ENCODE data around the gene DCDC1. TPM values are rescaled to one million over a fixed set of nuclear protein-coding genes. Genes with fewer than 3 reads are reported as not detected.

Gene DCDC1
- total RNA-seq, 1 donor from 2014 or later, result 2.6 TPM

DNA sequence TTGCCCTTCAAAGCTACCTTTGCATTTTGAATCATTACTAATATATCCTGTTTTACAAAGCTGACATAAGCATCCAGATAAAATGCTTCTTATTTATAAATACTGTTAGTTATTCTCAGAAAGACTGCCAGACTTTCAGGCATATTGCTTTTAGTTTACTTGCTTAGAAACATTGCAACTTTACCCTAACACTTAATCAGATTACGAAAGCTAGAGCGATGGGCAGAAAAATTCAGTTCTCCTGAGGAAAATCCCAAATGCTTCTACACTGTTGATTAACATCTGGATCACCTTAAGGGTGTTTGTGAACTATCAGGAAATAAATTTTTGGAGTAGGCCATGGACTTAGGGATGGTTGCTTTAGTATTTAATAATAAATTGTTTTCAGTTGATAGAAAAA, 493.7 kb downstream of the DCDC1 start:
- Mint-ChIP-seq H3K4me3 (no peak overlapping the region), H3K27me3 (ENCODE audit: low read depth) (no peaks in the 10 kb centered on the region), H3K9me3 (no peaks in the 10 kb centered on the region), H3K27ac (ENCODE audit: unreplicated experiment) (no peak overlapping the region), H3K4me1 (no peaks in the 10 kb centered on the region), H3K36me3 (ENCODE audit: low read depth) (no peaks in the 10 kb centered on the region)
- TF ChIP-seq, protein P1, sequence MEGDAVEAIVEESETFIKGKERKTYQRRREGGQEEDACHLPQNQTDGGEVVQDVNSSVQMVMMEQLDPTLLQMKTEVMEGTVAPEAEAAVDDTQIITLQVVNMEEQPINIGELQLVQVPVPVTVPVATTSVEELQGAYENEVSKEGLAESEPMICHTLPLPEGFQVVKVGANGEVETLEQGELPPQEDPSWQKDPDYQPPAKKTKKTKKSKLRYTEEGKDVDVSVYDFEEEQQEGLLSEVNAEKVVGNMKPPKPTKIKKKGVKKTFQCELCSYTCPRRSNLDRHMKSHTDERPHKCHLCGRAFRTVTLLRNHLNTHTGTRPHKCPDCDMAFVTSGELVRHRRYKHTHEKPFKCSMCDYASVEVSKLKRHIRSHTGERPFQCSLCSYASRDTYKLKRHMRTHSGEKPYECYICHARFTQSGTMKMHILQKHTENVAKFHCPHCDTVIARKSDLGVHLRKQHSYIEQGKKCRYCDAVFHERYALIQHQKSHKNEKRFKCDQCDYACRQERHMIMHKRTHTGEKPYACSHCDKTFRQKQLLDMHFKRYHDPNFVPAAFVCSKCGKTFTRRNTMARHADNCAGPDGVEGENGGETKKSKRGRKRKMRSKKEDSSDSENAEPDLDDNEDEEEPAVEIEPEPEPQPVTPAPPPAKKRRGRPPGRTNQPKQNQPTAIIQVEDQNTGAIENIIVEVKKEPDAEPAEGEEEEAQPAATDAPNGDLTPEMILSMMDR (conservative IDR thresholded peaks at IDR 0.05), result no peak
- DNase-seq (ENCODE audit: low read depth, low spot score), result no peak

DNA sequence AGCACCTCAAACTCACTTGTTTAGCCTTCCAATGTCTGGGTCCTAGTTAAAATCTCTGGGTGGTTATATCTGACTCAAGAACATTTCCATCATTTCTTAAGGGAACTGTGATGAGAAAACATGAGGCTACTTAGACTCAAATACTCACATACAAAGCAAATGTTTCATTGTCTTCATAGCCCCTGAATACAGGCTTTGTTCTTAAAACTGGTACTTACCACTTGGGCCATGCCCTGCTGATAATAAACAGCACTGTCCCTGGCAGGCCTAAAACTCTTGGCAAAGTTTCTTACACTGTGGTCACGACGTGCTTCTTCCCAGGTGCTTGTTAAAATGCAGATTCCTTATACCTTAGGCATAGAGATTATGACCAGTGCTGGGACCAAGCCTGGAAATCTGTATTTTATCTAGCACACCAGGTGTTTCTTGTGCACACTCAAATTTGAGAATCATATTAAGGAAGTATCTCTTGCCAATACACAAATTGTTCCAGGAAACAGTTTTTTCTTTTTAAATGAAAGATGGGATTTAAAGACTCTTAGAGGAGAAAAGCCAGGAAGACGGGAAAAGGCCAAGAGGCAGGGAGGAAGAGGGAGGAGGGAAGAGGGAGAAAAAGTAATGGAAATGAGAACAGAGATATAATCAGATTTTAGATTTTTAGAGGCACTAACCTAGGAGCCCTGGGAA, 495.5 kb downstream of the DCDC1 start:
- no peak for DNase-seq (ENCODE audit: low read depth, low spot score)
- Mint-ChIP-seq H3K27ac (ENCODE audit: unreplicated experiment) (no peak overlapping the region), H3K9me3 (no peaks in the 10 kb centered on the region), H3K27me3 (ENCODE audit: low read depth) (no peaks in the 10 kb centered on the region), H3K4me1 (no peaks in the 10 kb centered on the region), H3K4me3 (no peak overlapping the region), H3K36me3 (ENCODE audit: low read depth) (no peaks in the 10 kb centered on the region)
- TF ChIP-seq, protein P1 (conservative IDR thresholded peaks at IDR 0.05), result no peak

DNA sequence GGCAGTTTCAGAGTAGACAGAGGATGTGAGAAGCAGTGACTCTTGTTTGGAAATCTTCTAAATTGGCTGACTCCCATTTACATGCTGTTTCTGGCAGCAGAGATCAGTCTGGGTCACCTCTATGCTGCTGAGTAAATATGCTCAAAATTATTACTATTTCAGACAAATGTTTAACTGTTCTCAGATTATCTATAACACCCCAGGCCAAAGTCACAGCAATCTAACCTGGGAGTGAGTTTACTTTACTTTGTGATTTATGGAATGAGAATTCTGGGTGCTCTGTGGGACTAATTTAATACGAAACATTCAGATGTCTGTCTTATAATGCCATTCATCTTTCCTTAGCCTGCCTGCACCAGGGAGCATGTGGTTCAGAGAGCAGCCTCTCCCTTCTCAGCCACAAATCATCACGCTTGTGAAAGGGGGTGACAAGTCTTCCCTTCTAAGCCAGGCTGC, 500.9 kb downstream of the DCDC1 start:
- DNase-seq (ENCODE audit: low read depth, low spot score), result no peak
- Mint-ChIP-seq H3K27me3 (ENCODE audit: low read depth) (no peaks in the 10 kb centered on the region), H3K27ac (ENCODE audit: unreplicated experiment) (no peak overlapping the region), H3K4me1 (no peaks in the 10 kb centered on the region), H3K9me3 (no peaks in the 10 kb centered on the region), H3K36me3 (ENCODE audit: low read depth) (no peaks in the 10 kb centered on the region), H3K4me3 (no peak overlapping the region)
- TF ChIP-seq, protein P1 (conservative IDR thresholded peaks at IDR 0.05), result no peak

DNA sequence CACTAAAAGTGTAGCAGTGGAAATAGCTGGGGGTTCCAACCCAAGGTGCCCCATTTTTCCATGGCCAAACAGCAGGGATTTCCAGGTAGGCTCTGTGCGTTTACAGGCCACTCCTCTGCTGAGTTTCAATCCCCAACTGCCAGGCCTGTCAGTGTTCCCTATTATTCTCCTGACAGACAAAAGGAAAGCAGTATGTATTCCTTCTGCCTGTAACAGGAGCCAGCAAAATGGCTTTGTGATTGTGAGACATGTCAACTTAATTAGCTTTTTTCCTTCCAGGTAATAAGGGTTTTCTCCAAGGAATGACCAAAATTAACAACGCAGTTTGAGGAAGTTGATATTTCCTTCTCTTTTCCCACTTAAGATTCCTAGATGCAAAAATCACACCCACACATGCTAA, 506.3 kb downstream of the DCDC1 start:
- H3K36me3 Mint-ChIP-seq (ENCODE audit: low read depth), result no peaks in the 10 kb centered on the region
- H3K27ac Mint-ChIP-seq (ENCODE audit: unreplicated experiment), result no peak overlapping the region

DNA sequence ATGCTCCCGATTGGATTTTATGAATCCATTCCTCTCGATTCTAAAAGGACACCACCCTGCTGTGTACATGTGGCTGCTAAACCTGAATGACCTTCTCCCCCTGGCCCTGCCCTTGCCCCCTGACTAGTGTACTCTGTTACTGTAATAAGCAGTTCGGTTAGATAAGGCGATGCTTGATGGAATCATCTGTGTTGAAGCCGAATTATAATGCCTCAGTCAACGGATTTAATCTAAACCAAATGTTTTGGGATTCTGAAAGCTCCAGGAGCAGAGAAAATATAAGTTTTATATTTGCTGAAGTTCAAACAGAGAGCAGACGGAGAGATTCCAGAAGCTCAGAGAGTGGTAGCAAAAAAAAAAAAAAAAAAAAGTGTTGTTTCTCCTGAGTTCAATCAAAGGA, 508.0 kb downstream of the DCDC1 start:
- H3K27ac Mint-ChIP-seq (ENCODE audit: unreplicated experiment), result no peak overlapping the region
- no peaks in the 10 kb centered on the region for H3K9me3 Mint-ChIP-seq
- TF ChIP-seq, protein P1 (conservative IDR thresholded peaks at IDR 0.05), result no peak
- no peaks in the 10 kb centered on the region for H3K36me3 Mint-ChIP-seq (ENCODE audit: low read depth)
- DNase-seq (ENCODE audit: low read depth, low spot score), result no peak
- peaks cover 22% of the 10 kb centered on the region for H3K4me1 Mint-ChIP-seq
- H3K27me3 Mint-ChIP-seq (ENCODE audit: low read depth), result peaks cover 3% of the 10 kb centered on the region
- H3K4me3 Mint-ChIP-seq, result no peak overlapping the region

More for the DNA sequence above, 506.3 kb downstream of the DCDC1 start:
- no peak for DNase-seq (ENCODE audit: low read depth, low spot score)
- TF ChIP-seq, protein P1 (conservative IDR thresholded peaks at IDR 0.05), result no peak
- Mint-ChIP-seq H3K4me1 (peaks cover 22% of the 10 kb centered on the region), H3K9me3 (no peaks in the 10 kb centered on the region), H3K27me3 (ENCODE audit: low read depth) (peaks cover 2% of the 10 kb centered on the region), H3K4me3 (no peak overlapping the region)
